WTC11 (cell line): Measurements from ENCODE around the gene MBOAT1. TPM values are rescaled to one million over a fixed set of nuclear protein-coding genes. Genes with fewer than 3 reads are reported as not detected.

Experiments
- ATAC-seq: fragments of 200-7000 bp; cut with Tn5 transposase; 2 replicates; pipeline ENCODE4 v1.10.0; 2021; ENCODE audit warnings: mild to moderate bottlenecking, moderate library complexity
- CTCF ChIA-PET: fragments of 300-600 bp; sonication (Branson Sonifier 250); formaldehyde crosslinking; loops from one replicate; lab custom pipeline; 2021; ENCODE audit warnings: antibody characterized with exemption; lab: Charles Lee
- POLR2A ChIA-PET: fragments of 350-600 bp; sonication (Branson Sonifier 250); formaldehyde crosslinking; loops from one replicate; lab custom pipeline; 2021; ENCODE audit warnings: antibody characterized with exemption; lab: Charles Lee
- DNase-seq: peaks from one replicate; pipeline ENCODE4 v3.0.0; 2021; ENCODE audit warnings: low spot score
- H3K27ac Mint-ChIP-seq: 2 replicates; pipeline ENCODE4 v1.8.0; 2021; ENCODE audit warnings: mixed read lengths
- H3K27me3 Mint-ChIP-seq: 2 replicates; pipeline ENCODE4 v1.8.0; 2021; ENCODE audit warnings: low read depth, mild to moderate bottlenecking, moderate library complexity, mixed read lengths
- H3K36me3 Mint-ChIP-seq: 2 replicates; pipeline ENCODE4 v1.8.0; 2021; ENCODE audit warnings: mixed read lengths
- H3K4me1 Mint-ChIP-seq: 2 replicates; pipeline ENCODE4 v1.8.0; 2022; ENCODE audit warnings: mixed read lengths
- H3K4me3 Mint-ChIP-seq: 2 replicates; pipeline ENCODE4 v1.8.0; 2021; ENCODE audit warnings: mild to moderate bottlenecking, moderate library complexity, mixed read lengths
- H3K9me3 Mint-ChIP-seq: 2 replicates; pipeline ENCODE4 v1.8.0; 2021; ENCODE audit warnings: mixed read lengths
- ATF6 ChIP-seq: sonication (generic); formaldehyde crosslinking; IDR thresholded peaks from 2 replicates; pipeline ENCODE4 v1.8.1; 2023; ENCODE audit warnings: mild to moderate bottlenecking, missing genetic modification reagents
- CREB1 ChIP-seq: sonication (generic); formaldehyde crosslinking; IDR thresholded peaks from 2 replicates; pipeline ENCODE4 v1.8.0; 2023; ENCODE audit warnings: mild to moderate bottlenecking, missing genetic modification reagents
- EMX1 ChIP-seq: fragments of 250-450 bp; sonication (Bioruptor Pico); IDR thresholded peaks from 2 replicates; pipeline ENCODE4 v1.8.0; 2021; ENCODE audit warnings: mild to moderate bottlenecking
- FOXP4 ChIP-seq: sonication (generic); formaldehyde crosslinking; IDR thresholded peaks from 2 replicates; pipeline ENCODE4 v1.8.0; 2022; ENCODE audit warnings: mild to moderate bottlenecking, missing genetic modification reagents
- JAZF1 ChIP-seq: fragments of 250-450 bp; sonication (Bioruptor Pico); IDR thresholded peaks from 2 replicates; pipeline ENCODE4 v1.9.0; 2021; ENCODE audit warnings: moderate library complexity, mild to moderate bottlenecking, inconsistent platforms
- JUN ChIP-seq: sonication (generic); formaldehyde crosslinking; IDR thresholded peaks from 2 replicates; pipeline ENCODE4 v1.8.0; 2023; ENCODE audit warnings: mild to moderate bottlenecking, missing genetic modification reagents
- OVOL2 ChIP-seq: fragments of 250-450 bp; sonication (Bioruptor Pico); IDR thresholded peaks from 2 replicates; pipeline ENCODE4 v1.9.0; 2021; ENCODE audit warnings: mild to moderate bottlenecking, borderline replicate concordance
- PRRX2 ChIP-seq: fragments of 250-450 bp; sonication (Bioruptor Pico); IDR thresholded peaks from 2 replicates; pipeline ENCODE4 v1.8.0; 2021; ENCODE audit warnings: mild to moderate bottlenecking
- RELA ChIP-seq: sonication (generic); formaldehyde crosslinking; IDR thresholded peaks from 2 replicates; pipeline ENCODE4 v1.8.1; 2022; ENCODE audit warnings: missing genetic modification reagents, mild to moderate bottlenecking, borderline replicate concordance
- SMAD3 ChIP-seq: sonication (generic); formaldehyde crosslinking; IDR thresholded peaks from 2 replicates; pipeline ENCODE4 v1.8.0; 2022; ENCODE audit warnings: missing genetic modification reagents, mild to moderate bottlenecking, borderline replicate concordance
- SP1 ChIP-seq: sonication (generic); formaldehyde crosslinking; conservative IDR thresholded peaks from 2 replicates; pipeline ENCODE4 v1.8.1; 2022; ENCODE audit warnings: missing genetic modification reagents
- TP53 ChIP-seq: sonication (generic); formaldehyde crosslinking; IDR thresholded peaks from 2 replicates; pipeline ENCODE4 v1.8.1; 2023; ENCODE audit warnings: mild to moderate bottlenecking, missing genetic modification reagents
- ZBTB21 ChIP-seq: sonication (generic); formaldehyde crosslinking; IDR thresholded peaks from 2 replicates; pipeline ENCODE4 v1.8.1; 2023; ENCODE audit warnings: mild to moderate bottlenecking, missing genetic modification reagents, borderline replicate concordance
- ZNF121 ChIP-seq: sonication (generic); formaldehyde crosslinking; IDR thresholded peaks from 2 replicates; pipeline ENCODE4 v1.8.0; 2023; ENCODE audit warnings: missing genetic modification reagents
- ZNF219 ChIP-seq: sonication (generic); formaldehyde crosslinking; IDR thresholded peaks from 2 replicates; pipeline ENCODE4 v1.8.0; 2023; ENCODE audit warnings: missing genetic modification reagents, mild to moderate bottlenecking, borderline replicate concordance
- ZNF317 ChIP-seq: sonication (generic); formaldehyde crosslinking; IDR thresholded peaks from 2 replicates; pipeline ENCODE4 v1.8.1; 2023; ENCODE audit warnings: low read depth, mild to moderate bottlenecking, moderate library complexity, missing genetic modification reagents, borderline replicate concordance
- ZNF416 ChIP-seq: fragments of 250-450 bp; sonication (Bioruptor Pico); IDR thresholded peaks from 2 replicates; pipeline ENCODE4 v1.9.0; 2021; ENCODE audit warnings: mild to moderate bottlenecking, inconsistent platforms
- ZNF423 ChIP-seq: fragments of 250-450 bp; sonication (Bioruptor Pico); IDR thresholded peaks from 2 replicates; pipeline ENCODE4 v2.1.2; 2022; ENCODE audit warnings: mild to moderate bottlenecking, moderate library complexity
- total RNA-seq: library from RNA; stranded (reverse); gene quantifications from 3 replicates; pipeline ENCODE4 v1.2.3, GENCODE V29; 2021
- TF ChIP-seq, protein P1 (sequence below): sonication (generic); formaldehyde crosslinking; conservative IDR thresholded peaks from 2 replicates; pipeline ENCODE4 v1.8.1; 2022; ENCODE audit warnings: mild to moderate bottlenecking, missing genetic modification reagents
- TF ChIP-seq, protein P2 (sequence below): sonication (generic); formaldehyde crosslinking; IDR thresholded peaks from 2 replicates; pipeline ENCODE4 v1.8.0; 2022; ENCODE audit warnings: mild to moderate bottlenecking, missing genetic modification reagents
- TF ChIP-seq, protein P3 (sequence below): fragments of 250-450 bp; sonication (Bioruptor Pico); IDR thresholded peaks from 2 replicates; pipeline ENCODE4 v1.9.0; 2021; ENCODE audit warnings: mild to moderate bottlenecking, borderline replicate concordance
- TF ChIP-seq, protein P4 (sequence below): sonication (generic); formaldehyde crosslinking; IDR thresholded peaks from 2 replicates; pipeline ENCODE4 v1.8.1; 2022; ENCODE audit warnings: mild to moderate bottlenecking, missing genetic modification reagents, moderate library complexity, borderline replicate concordance
- TF ChIP-seq, protein P5 (sequence below): fragments of 250-450 bp; sonication (Bioruptor Pico); IDR thresholded peaks from 2 replicates; pipeline ENCODE4 v1.9.0; 2021; ENCODE audit warnings: mild to moderate bottlenecking
- TF ChIP-seq, protein P6 (sequence below): fragments of 250-450 bp; sonication (Bioruptor Pico); IDR thresholded peaks from 2 replicates; pipeline ENCODE4 v1.9.0; 2021; ENCODE audit warnings: mild to moderate bottlenecking

MBOAT1 gene
- total RNA-seq, 1 experiment from 2014 or later, result 22.9 TPM

DNA sequence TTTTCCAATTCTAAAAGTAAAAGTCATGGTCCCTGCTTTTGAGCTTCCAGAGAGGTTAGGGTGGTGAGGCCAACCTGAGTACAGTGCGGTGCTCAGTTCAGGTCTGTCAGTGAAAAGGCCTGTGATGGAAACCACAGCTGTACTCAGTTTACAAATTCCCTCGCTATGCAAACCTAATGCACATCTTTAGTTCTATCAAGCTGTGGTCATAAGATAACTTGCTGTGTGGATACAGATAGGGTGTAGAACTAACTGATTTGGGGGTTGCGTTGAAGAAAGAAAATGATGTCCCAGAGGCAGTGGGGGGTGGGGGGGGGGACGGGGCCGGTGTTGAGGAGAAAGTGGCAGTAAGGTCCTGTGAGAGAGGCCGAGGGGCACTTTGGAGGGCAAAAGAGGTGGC lies 22.8 kb upstream of the MBOAT1 start:
- DNase-seq (no peak), ATAC-seq (no peak)
- Mint-ChIP-seq H3K36me3 (no peaks in the 10 kb centered on the region), H3K9me3 (peaks cover 10% of the 10 kb centered on the region), H3K4me3 (no peak overlapping the region), H3K27ac (no peak overlapping the region), H3K27me3 (no peaks in the 10 kb centered on the region), H3K4me1 (peaks cover 17% of the 10 kb centered on the region)
- TF ChIP-seq SMAD3 (no peak), EMX1 (no peak), ZNF416 (CRISPR knock-in tag) (no peak), ZNF423 (CRISPR knock-in tag) (no peak), RELA (no peak), JUN (CRISPR knock-in tag) (no peak), OVOL2 (CRISPR knock-in tag) (no peak), PRRX2 (CRISPR knock-in tag) (no peak), CREB1 (no peak), ZNF219 (CRISPR knock-in tag) (no peak), ZBTB21 (no peak), FOXP4 (CRISPR knock-in tag) (no peak), SP1 (CRISPR knock-in tag) (no peak)
- TF ChIP-seq, protein P1, sequence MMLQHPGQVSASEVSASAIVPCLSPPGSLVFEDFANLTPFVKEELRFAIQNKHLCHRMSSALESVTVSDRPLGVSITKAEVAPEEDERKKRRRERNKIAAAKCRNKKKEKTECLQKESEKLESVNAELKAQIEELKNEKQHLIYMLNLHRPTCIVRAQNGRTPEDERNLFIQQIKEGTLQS (CRISPR knock-in tag), result no peak
- TF ChIP-seq, protein P2, sequence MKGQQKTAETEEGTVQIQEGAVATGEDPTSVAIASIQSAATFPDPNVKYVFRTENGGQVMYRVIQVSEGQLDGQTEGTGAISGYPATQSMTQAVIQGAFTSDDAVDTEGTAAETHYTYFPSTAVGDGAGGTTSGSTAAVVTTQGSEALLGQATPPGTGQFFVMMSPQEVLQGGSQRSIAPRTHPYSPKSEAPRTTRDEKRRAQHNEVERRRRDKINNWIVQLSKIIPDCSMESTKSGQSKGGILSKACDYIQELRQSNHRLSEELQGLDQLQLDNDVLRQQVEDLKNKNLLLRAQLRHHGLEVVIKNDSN, result no peak
- TF ChIP-seq, protein P3, sequence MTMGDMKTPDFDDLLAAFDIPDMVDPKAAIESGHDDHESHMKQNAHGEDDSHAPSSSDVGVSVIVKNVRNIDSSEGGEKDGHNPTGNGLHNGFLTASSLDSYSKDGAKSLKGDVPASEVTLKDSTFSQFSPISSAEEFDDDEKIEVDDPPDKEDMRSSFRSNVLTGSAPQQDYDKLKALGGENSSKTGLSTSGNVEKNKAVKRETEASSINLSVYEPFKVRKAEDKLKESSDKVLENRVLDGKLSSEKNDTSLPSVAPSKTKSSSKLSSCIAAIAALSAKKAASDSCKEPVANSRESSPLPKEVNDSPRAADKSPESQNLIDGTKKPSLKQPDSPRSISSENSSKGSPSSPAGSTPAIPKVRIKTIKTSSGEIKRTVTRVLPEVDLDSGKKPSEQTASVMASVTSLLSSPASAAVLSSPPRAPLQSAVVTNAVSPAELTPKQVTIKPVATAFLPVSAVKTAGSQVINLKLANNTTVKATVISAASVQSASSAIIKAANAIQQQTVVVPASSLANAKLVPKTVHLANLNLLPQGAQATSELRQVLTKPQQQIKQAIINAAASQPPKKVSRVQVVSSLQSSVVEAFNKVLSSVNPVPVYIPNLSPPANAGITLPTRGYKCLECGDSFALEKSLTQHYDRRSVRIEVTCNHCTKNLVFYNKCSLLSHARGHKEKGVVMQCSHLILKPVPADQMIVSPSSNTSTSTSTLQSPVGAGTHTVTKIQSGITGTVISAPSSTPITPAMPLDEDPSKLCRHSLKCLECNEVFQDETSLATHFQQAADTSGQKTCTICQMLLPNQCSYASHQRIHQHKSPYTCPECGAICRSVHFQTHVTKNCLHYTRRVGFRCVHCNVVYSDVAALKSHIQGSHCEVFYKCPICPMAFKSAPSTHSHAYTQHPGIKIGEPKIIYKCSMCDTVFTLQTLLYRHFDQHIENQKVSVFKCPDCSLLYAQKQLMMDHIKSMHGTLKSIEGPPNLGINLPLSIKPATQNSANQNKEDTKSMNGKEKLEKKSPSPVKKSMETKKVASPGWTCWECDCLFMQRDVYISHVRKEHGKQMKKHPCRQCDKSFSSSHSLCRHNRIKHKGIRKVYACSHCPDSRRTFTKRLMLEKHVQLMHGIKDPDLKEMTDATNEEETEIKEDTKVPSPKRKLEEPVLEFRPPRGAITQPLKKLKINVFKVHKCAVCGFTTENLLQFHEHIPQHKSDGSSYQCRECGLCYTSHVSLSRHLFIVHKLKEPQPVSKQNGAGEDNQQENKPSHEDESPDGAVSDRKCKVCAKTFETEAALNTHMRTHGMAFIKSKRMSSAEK (CRISPR knock-in tag), result no peak
- TF ChIP-seq, protein P4, sequence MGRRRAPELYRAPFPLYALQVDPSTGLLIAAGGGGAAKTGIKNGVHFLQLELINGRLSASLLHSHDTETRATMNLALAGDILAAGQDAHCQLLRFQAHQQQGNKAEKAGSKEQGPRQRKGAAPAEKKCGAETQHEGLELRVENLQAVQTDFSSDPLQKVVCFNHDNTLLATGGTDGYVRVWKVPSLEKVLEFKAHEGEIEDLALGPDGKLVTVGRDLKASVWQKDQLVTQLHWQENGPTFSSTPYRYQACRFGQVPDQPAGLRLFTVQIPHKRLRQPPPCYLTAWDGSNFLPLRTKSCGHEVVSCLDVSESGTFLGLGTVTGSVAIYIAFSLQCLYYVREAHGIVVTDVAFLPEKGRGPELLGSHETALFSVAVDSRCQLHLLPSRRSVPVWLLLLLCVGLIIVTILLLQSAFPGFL (CRISPR knock-in tag), result no peak
- ChIA-PET POLR2A (no interaction called here), CTCF (no interaction called here)

DNA sequence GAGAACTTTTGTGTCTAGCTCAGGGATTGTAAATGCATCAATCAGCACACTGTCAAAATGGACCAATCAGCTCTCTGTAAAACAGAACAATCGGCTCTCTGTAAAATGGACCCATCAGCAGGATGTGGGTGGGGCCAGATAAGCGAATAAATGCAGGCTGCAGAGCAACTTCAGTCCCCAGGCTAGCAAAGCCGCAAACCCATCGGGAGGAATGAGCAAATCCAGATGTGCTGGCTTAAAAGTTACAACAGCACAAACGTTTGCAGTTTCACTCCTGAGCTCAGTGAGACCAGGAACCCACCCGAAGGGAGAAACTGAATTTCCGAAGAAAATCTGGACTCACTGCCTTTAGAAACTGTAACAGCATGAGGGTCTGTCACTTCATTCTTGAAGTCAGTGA lies 21.9 kb upstream of the MBOAT1 start:
- no peak overlapping the region for H3K4me3 Mint-ChIP-seq
- peaks cover 10% of the 10 kb centered on the region for H3K9me3 Mint-ChIP-seq
- ChIA-PET POLR2A (no interaction called here), CTCF (interaction anchor here (1.2 kb wide), 1 partner anchor 108 kb away, joined by 5 read pairs; no protein-coding TSS in a partner anchor)
- H3K36me3 Mint-ChIP-seq, result no peaks in the 10 kb centered on the region
- ATAC-seq, result no peak
- no peak overlapping the region for H3K27ac Mint-ChIP-seq
- no peak for DNase-seq
- no peaks in the 10 kb centered on the region for H3K27me3 Mint-ChIP-seq
- H3K4me1 Mint-ChIP-seq, result peaks cover 20% of the 10 kb centered on the region
- TF ChIP-seq ZNF423 (CRISPR knock-in tag), result no peak
- TF ChIP-seq ATF6 (CRISPR knock-in tag), result no peak
- TF ChIP-seq JAZF1 (CRISPR knock-in tag), result no peak
- TF ChIP-seq, protein P5, sequence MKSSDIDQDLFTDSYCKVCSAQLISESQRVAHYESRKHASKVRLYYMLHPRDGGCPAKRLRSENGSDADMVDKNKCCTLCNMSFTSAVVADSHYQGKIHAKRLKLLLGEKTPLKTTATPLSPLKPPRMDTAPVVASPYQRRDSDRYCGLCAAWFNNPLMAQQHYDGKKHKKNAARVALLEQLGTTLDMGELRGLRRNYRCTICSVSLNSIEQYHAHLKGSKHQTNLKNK, result no peak
- no peak for TF ChIP-seq ZNF121
- TF ChIP-seq, protein P6, sequence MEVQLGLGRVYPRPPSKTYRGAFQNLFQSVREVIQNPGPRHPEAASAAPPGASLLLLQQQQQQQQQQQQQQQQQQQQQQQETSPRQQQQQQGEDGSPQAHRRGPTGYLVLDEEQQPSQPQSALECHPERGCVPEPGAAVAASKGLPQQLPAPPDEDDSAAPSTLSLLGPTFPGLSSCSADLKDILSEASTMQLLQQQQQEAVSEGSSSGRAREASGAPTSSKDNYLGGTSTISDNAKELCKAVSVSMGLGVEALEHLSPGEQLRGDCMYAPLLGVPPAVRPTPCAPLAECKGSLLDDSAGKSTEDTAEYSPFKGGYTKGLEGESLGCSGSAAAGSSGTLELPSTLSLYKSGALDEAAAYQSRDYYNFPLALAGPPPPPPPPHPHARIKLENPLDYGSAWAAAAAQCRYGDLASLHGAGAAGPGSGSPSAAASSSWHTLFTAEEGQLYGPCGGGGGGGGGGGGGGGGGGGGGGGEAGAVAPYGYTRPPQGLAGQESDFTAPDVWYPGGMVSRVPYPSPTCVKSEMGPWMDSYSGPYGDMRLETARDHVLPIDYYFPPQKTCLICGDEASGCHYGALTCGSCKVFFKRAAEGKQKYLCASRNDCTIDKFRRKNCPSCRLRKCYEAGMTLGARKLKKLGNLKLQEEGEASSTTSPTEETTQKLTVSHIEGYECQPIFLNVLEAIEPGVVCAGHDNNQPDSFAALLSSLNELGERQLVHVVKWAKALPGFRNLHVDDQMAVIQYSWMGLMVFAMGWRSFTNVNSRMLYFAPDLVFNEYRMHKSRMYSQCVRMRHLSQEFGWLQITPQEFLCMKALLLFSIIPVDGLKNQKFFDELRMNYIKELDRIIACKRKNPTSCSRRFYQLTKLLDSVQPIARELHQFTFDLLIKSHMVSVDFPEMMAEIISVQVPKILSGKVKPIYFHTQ (CRISPR knock-in tag), result no peak
- TF ChIP-seq ZNF317, result no peak
- TF ChIP-seq TP53, result no peak
